IPS-20b (cell line): ENCODE measurements around the gene LRRC8D.
"Not testable (repeated sequence)": the region's sequence is repeated elsewhere in the genome, so short reads cannot be mapped to it uniquely, and the experiment has no call there.

Source experiments
- H3K27ac ChIP-seq: one replicate; pipeline ENCODE4 v1.5.1; 2013; ENCODE audit warnings: low read length
- H3K27me3 ChIP-seq: 2 replicates; pipeline ENCODE4 v1.6.1; 2013; ENCODE audit warnings: mild to moderate bottlenecking, low read length, inconsistent platforms; ENCODE audit not compliant: insufficient read depth
- H3K36me3 ChIP-seq: 2 replicates; pipeline ENCODE4 v1.6.1; 2013; ENCODE audit warnings: low read depth, mild to moderate bottlenecking, inconsistent platforms, low read length, moderate library complexity; ENCODE audit not compliant: insufficient read depth
- H3K4me1 ChIP-seq: 2 replicates; pipeline ENCODE4 v1.6.1; 2013; ENCODE audit warnings: mild to moderate bottlenecking, control low read depth, inconsistent platforms, low read length, moderate library complexity; ENCODE audit not compliant: insufficient read depth
- H3K4me3 ChIP-seq: 2 replicates; pipeline ENCODE4 v1.5.1; 2013; ENCODE audit warnings: mild to moderate bottlenecking, low read length, inconsistent platforms
- H3K9ac ChIP-seq: 2 replicates; pipeline ENCODE4 v1.6.1; 2013; ENCODE audit warnings: low read depth, mild to moderate bottlenecking, inconsistent platforms, low read length, moderate library complexity
- H3K9me3 ChIP-seq: 2 replicates; pipeline ENCODE4 v1.6.1; 2013; ENCODE audit warnings: mild to moderate bottlenecking, low read depth, low read length, inconsistent platforms; ENCODE audit not compliant: insufficient read depth

LRRC8D gene

GRCh38 chr1:89913353-89914095 lies 92.7 kb downstream of the LRRC8D start:
- no peak overlapping the region; the same call in 1 of the 2 replicates for H3K9ac ChIP-seq
- no peaks in the 10 kb centered on the region for H3K27me3 ChIP-seq
- H3K36me3 ChIP-seq, result no peaks in the 10 kb centered on the region
- H3K4me1 ChIP-seq, result peaks cover 48% of the 10 kb centered on the region
- H3K27ac ChIP-seq, result no peak overlapping the region
- no peaks in the 10 kb centered on the region for H3K9me3 ChIP-seq
- no peak overlapping the region for H3K4me3 ChIP-seq

GRCh38 chr1:89917353-89917752 lies 96.5 kb downstream of the LRRC8D start:
- H3K4me3 ChIP-seq, result no peak overlapping the region

GRCh38 chr1:89918127-89918793 lies 97.4 kb downstream of the LRRC8D start:
- no peaks in the 10 kb centered on the region; the same call in 1 of the 2 replicates for H3K9me3 ChIP-seq
- H3K4me3 ChIP-seq, result no peak overlapping the region
- H3K27ac ChIP-seq, result peak overlapping the region; percentile 2
- H3K9ac ChIP-seq, result no peak overlapping the region; the same call in 1 of the 2 replicates
- H3K4me1 ChIP-seq, result peaks cover 36% of the 10 kb centered on the region
- no peaks in the 10 kb centered on the region for H3K27me3 ChIP-seq
- peaks cover 1% of the 10 kb centered on the region; the same call in 1 of the 2 replicates for H3K36me3 ChIP-seq

More at GRCh38 chr1:89917353-89917752, 96.5 kb downstream of the LRRC8D start:
- Histone ChIP-seq H3K27me3 (no peaks in the 10 kb centered on the region), H3K4me1 (peaks cover 43% of the 10 kb centered on the region), H3K9ac (no peak overlapping the region), H3K27ac (no peak overlapping the region), H3K36me3 (no peaks in the 10 kb centered on the region), H3K9me3 (no peaks in the 10 kb centered on the region)

- H3K27ac ChIP-seq, result no peak overlapping the region
- peaks cover 5% of the 10 kb centered on the region; the same call in 1 of the 2 replicates for H3K9me3 ChIP-seq
- H3K4me1 ChIP-seq, result peaks cover 31% of the 10 kb centered on the region
- no peak overlapping the region for H3K4me3 ChIP-seq
- no peaks in the 10 kb centered on the region for H3K27me3 ChIP-seq
- peaks cover 6% of the 10 kb centered on the region; the same call in 1 of the 2 replicates for H3K36me3 ChIP-seq
- no peak overlapping the region for H3K9ac ChIP-seq
Observed at GRCh38 chr1:89918794-89919155, 97.9 kb downstream of the LRRC8D start.

- no peak overlapping the region for H3K4me3 ChIP-seq
- H3K36me3 ChIP-seq, result peaks cover 8% of the 10 kb centered on the region; the same call in 1 of the 2 replicates
- H3K27ac ChIP-seq, result no peak overlapping the region
- no peaks in the 10 kb centered on the region for H3K27me3 ChIP-seq
- H3K9ac ChIP-seq, result no peak overlapping the region
- peaks cover 29% of the 10 kb centered on the region for H3K4me1 ChIP-seq
- peaks cover 5% of the 10 kb centered on the region; the same call in 1 of the 2 replicates for H3K9me3 ChIP-seq
Observed at GRCh38 chr1:89919174-89919573, 98.3 kb downstream of the LRRC8D start.

- Histone ChIP-seq H3K4me1 (peaks cover 23% of the 10 kb centered on the region), H3K4me3 (no peak overlapping the region), H3K27ac (no peak overlapping the region), H3K27me3 (no peaks in the 10 kb centered on the region), H3K9me3 (peaks cover 5% of the 10 kb centered on the region; the same call in 1 of the 2 replicates), H3K36me3 (peaks cover 8% of the 10 kb centered on the region), H3K9ac (no peak overlapping the region)
Observed at GRCh38 chr1:89922911-89923310, 102.1 kb downstream of the LRRC8D start.

- Histone ChIP-seq H3K9ac (no peak overlapping the region), H3K27ac (no peak overlapping the region), H3K9me3 (peaks cover 5% of the 10 kb centered on the region; the same call in 1 of the 2 replicates), H3K36me3 (peaks cover 8% of the 10 kb centered on the region), H3K4me1 (peaks cover 19% of the 10 kb centered on the region), H3K4me3 (no peak overlapping the region), H3K27me3 (no peaks in the 10 kb centered on the region)
Observed at GRCh38 chr1:89923517-89923916, 102.7 kb downstream of the LRRC8D start.

GRCh38 chr1:89924075-89924474 lies 103.2 kb downstream of the LRRC8D start:
- H3K4me1 ChIP-seq, result peaks cover 19% of the 10 kb centered on the region
- H3K36me3 ChIP-seq, H3K27ac ChIP-seq, H3K4me3 ChIP-seq, H3K9me3 ChIP-seq, H3K9ac ChIP-seq, H3K27me3 ChIP-seq: not testable (repeated sequence)

GRCh38 chr1:89927049-89927448 lies 106.2 kb downstream of the LRRC8D start:
- H3K9ac ChIP-seq, result no peak overlapping the region
- H3K4me1 ChIP-seq, result peaks cover 30% of the 10 kb centered on the region
- no peak overlapping the region for H3K4me3 ChIP-seq
- no peaks in the 10 kb centered on the region for H3K27me3 ChIP-seq
- peaks cover 8% of the 10 kb centered on the region for H3K36me3 ChIP-seq
- H3K27ac ChIP-seq, result no peak overlapping the region
- H3K9me3 ChIP-seq, result peaks cover 5% of the 10 kb centered on the region; the same call in 1 of the 2 replicates

- Histone ChIP-seq H3K9me3 (peaks cover 5% of the 10 kb centered on the region; the same call in 1 of the 2 replicates), H3K9ac (no peak overlapping the region), H3K27ac (no peak overlapping the region), H3K4me1 (peaks cover 35% of the 10 kb centered on the region), H3K27me3 (no peaks in the 10 kb centered on the region), H3K4me3 (no peak overlapping the region), H3K36me3 (peaks cover 8% of the 10 kb centered on the region)
Observed at GRCh38 chr1:89927478-89927877, 106.6 kb downstream of the LRRC8D start.

- H3K9me3 ChIP-seq, result peaks cover 3% of the 10 kb centered on the region; the same call in 1 of the 2 replicates
- H3K4me3 ChIP-seq, result no peak overlapping the region
- H3K36me3 ChIP-seq, result peaks cover 11% of the 10 kb centered on the region
- no peaks in the 10 kb centered on the region for H3K27me3 ChIP-seq
- H3K27ac ChIP-seq, result no peak overlapping the region
- H3K9ac ChIP-seq, result peak overlapping the region; percentile 64; the same call in 1 of the 2 replicates
- peaks cover 43% of the 10 kb centered on the region for H3K4me1 ChIP-seq
Observed at GRCh38 chr1:89928506-89928905, 107.7 kb downstream of the LRRC8D start.
